H9 (cell line): Measurements from ENCODE around the gene CFDP1. TPM values are rescaled to one million over a fixed set of nuclear protein-coding genes. Genes with fewer than 3 reads are reported as not detected.

Experiments used
- DNase-seq: peaks from one replicate; pipeline ENCODE4 v3.0.0-alpha.2; 2017
- H2AFZ ChIP-seq: one replicate; pipeline ENCODE4 v1.6.1; 2013; ENCODE audit warnings: mild to moderate bottlenecking, low read length, control low read depth, moderate library complexity
- H2AK5ac ChIP-seq: 2 replicates; pipeline ENCODE4 v1.6.1; 2013; ENCODE audit warnings: low read length, control low read depth, mixed read lengths; ENCODE audit not compliant: insufficient read length
- H2BK120ac ChIP-seq: one replicate; pipeline ENCODE4 v1.6.1; 2013; ENCODE audit warnings: low read depth, mild to moderate bottlenecking, low read length, control low read depth, inconsistent platforms; ENCODE audit not compliant: poor library complexity, severe bottlenecking
- H2BK12ac ChIP-seq: 2 replicates; pipeline ENCODE4 v1.6.1; 2013; ENCODE audit warnings: low read length, control low read depth, mixed read lengths, low read depth; ENCODE audit not compliant: insufficient read length
- H2BK15ac ChIP-seq: 2 replicates; pipeline ENCODE4 v1.6.1; 2013; ENCODE audit warnings: low read depth, low read length, control low read depth
- H2BK20ac ChIP-seq: one replicate; pipeline ENCODE4 v1.6.1; 2013; ENCODE audit warnings: low read depth, mild to moderate bottlenecking, low read length, control low read depth, inconsistent platforms; ENCODE audit not compliant: poor library complexity, severe bottlenecking
- H2BK5ac ChIP-seq: 2 replicates; pipeline ENCODE4 v1.6.1; 2013; ENCODE audit warnings: low read length, control low read depth, mixed read lengths; ENCODE audit not compliant: insufficient read length
- H3K14ac ChIP-seq: 2 replicates; pipeline ENCODE4 v1.6.1; 2013; ENCODE audit warnings: low read length, control low read depth; ENCODE audit not compliant: insufficient read depth
- H3K18ac ChIP-seq: 2 replicates; pipeline ENCODE4 v1.6.1; 2013; ENCODE audit warnings: low read depth, mild to moderate bottlenecking, mixed read lengths, low read length, control low read depth; ENCODE audit not compliant: insufficient read length
- H3K23ac ChIP-seq: 2 replicates; pipeline ENCODE4 v1.6.1; 2013; ENCODE audit warnings: low read length, control low read depth, mixed read lengths, low read depth; ENCODE audit not compliant: insufficient read length
- H3K23me2 ChIP-seq: 2 replicates; pipeline ENCODE4 v1.6.1; 2013; ENCODE audit warnings: low read depth, mild to moderate bottlenecking, mixed read lengths, low read length, control low read depth; ENCODE audit not compliant: insufficient read length, poor library complexity, severe bottlenecking
- H3K27ac ChIP-seq: 2 replicates; pipeline ENCODE4 v1.5.1; 2013; ENCODE audit warnings: low read length, control low read depth, mixed read lengths, low read depth; ENCODE audit not compliant: insufficient read length
- H3K27me3 ChIP-seq: 2 replicates; pipeline ENCODE4 v1.6.1; 2013; ENCODE audit warnings: low read length, control low read depth, inconsistent platforms; ENCODE audit not compliant: insufficient read depth
- H3K4ac ChIP-seq: 2 replicates; pipeline ENCODE4 v1.6.1; 2013; ENCODE audit warnings: low read depth, mild to moderate bottlenecking, control low read depth, inconsistent platforms, low read length, moderate library complexity
- H3K4me1 ChIP-seq: 2 replicates; pipeline ENCODE4 v1.6.1; 2013; ENCODE audit warnings: low read length, control low read depth, inconsistent platforms; ENCODE audit not compliant: insufficient read depth
- H3K4me2 ChIP-seq: 2 replicates; pipeline ENCODE4 v1.6.1; 2013; ENCODE audit warnings: low read length, control low read depth, mixed read lengths; ENCODE audit not compliant: insufficient read length, insufficient read depth
- H3K56ac ChIP-seq: 2 replicates; pipeline ENCODE4 v1.6.1; 2013; ENCODE audit warnings: low read depth, mild to moderate bottlenecking, mixed read lengths, low read length, control low read depth; ENCODE audit not compliant: insufficient read length
- H3K79me1 ChIP-seq: 2 replicates; pipeline ENCODE4 v1.6.1; 2013; ENCODE audit warnings: low read depth, mild to moderate bottlenecking, moderate library complexity, low read length, control low read depth, inconsistent platforms; ENCODE audit not compliant: insufficient read depth, poor library complexity, severe bottlenecking
- H3K79me2 ChIP-seq: 2 replicates; pipeline ENCODE4 v1.6.1; 2013; ENCODE audit warnings: low read length, control low read depth, inconsistent platforms; ENCODE audit not compliant: insufficient read depth
- H3K9ac ChIP-seq: 2 replicates; pipeline ENCODE4 v1.6.1; 2013; ENCODE audit warnings: low read length, control low read depth, mixed read lengths; ENCODE audit not compliant: insufficient read length; ENCODE audit errors: extremely low read depth
- H3K9me3 ChIP-seq: one replicate; pipeline ENCODE4 v1.6.1; 2013; ENCODE audit warnings: low read depth, low read length, inconsistent platforms; ENCODE audit not compliant: control insufficient read depth
- H3T11ph ChIP-seq: one replicate; pipeline ENCODE4 v1.6.1; 2013; ENCODE audit warnings: mild to moderate bottlenecking, low read length, control low read depth, inconsistent platforms
- H4K20me1 ChIP-seq: one replicate; pipeline ENCODE4 v1.6.1; 2013; ENCODE audit not compliant: control insufficient read depth, insufficient read length, insufficient read depth
- H4K5ac ChIP-seq: 2 replicates; pipeline ENCODE4 v1.6.1; 2013; ENCODE audit warnings: low read depth, mild to moderate bottlenecking, mixed read lengths, low read length, control low read depth; ENCODE audit not compliant: insufficient read length
- H4K8ac ChIP-seq: replicated peaks from 2 replicates; pipeline ENCODE4 v1.6.1; 2013; ENCODE audit warnings: low read length, control low read depth, mixed read lengths, low read depth; ENCODE audit not compliant: insufficient read length
- H4K91ac ChIP-seq: 2 replicates; pipeline ENCODE4 v1.6.1; 2013; ENCODE audit warnings: low read depth, mild to moderate bottlenecking, moderate library complexity, mixed read lengths, low read length, control low read depth; ENCODE audit not compliant: insufficient read length
- H3K27ac Mint-ChIP-seq, 3 experiments: 2 replicates in 2 of 3; 3 replicates in 1 of 3; pipeline ENCODE4 v1.8.0; 2020 to 2021; ENCODE audit warnings: mixed read lengths in 3 of 3, mild to moderate bottlenecking in 1 of 3, moderate library complexity in 1 of 3
- H3K27me3 Mint-ChIP-seq: 2 replicates; pipeline ENCODE4 v1.8.0; 2021; ENCODE audit warnings: low read depth, mild to moderate bottlenecking, moderate library complexity, mixed read lengths
- H3K36me3 Mint-ChIP-seq, 3 experiments: 2 replicates in 2 of 3; 3 replicates in 1 of 3; pipeline ENCODE4 v1.8.0; 2020 to 2021; ENCODE audit warnings: low read depth in 3 of 3, mixed read lengths in 3 of 3; ENCODE audit not compliant: insufficient read depth in 1 of 3
- H3K4me1 Mint-ChIP-seq, 2 experiments: 2 replicates each; pipeline ENCODE4 v1.8.0; 2020; ENCODE audit warnings: mixed read lengths in 2 of 2
- H3K4me3 Mint-ChIP-seq, 2 experiments: 2 replicates in 1 of 2; 3 replicates in 1 of 2; pipeline ENCODE4 v1.8.0; 2020 to 2021; ENCODE audit warnings: mild to moderate bottlenecking in 2 of 2, mixed read lengths in 2 of 2, moderate library complexity in 1 of 2
- H3K9me3 Mint-ChIP-seq, 2 experiments: 2 replicates in 1 of 2; 3 replicates in 1 of 2; pipeline ENCODE4 v1.8.0; 2020; ENCODE audit warnings: mild to moderate bottlenecking in 2 of 2, mixed read lengths in 2 of 2, moderate library complexity in 1 of 2
- CTCF ChIP-seq: fragments of 200-600 bp; sonication (generic); conservative IDR thresholded peaks from 3 replicates; pipeline ENCODE4 v1.8.0; 2021; ENCODE audit warnings: antibody characterized with exemption, mild to moderate bottlenecking
- WGBS: extraction: QIAGEN DNeasy Blood & Tissue Kit; methylation state at CpG from one replicate; pipeline ENCODE4 v1.1.7; 2013; ENCODE audit warnings: missing lambda C conversion rate, low lambda C conversion rate, mixed read lengths; ENCODE audit not compliant: insufficient read length; ENCODE audit errors: extremely low coverage; 5-methylcytosine and 5-hydroxymethylcytosine counted together
- total RNA-seq: library from RNA; stranded (reverse); gene quantifications from 2 replicates; pipeline ENCODE4 v1.2.1, GENCODE V29; 2021

Gene CFDP1
- total RNA-seq, 1 experiment from 2014 or later = 89.2 TPM

- Histone ChIP-seq H4K8ac (no peak overlapping the region), H2BK12ac (no peak overlapping the region), H2BK15ac (no peak overlapping the region), H2BK120ac (no peak overlapping the region), H3K9me3 (no peaks in the 10 kb centered on the region), H3K23ac (no peak overlapping the region), H2BK5ac (no peak overlapping the region), H3K79me2 (no peaks in the 10 kb centered on the region), H4K91ac (no peak overlapping the region), H3T11ph (no peak overlapping the region), H3K27me3 (no peaks in the 10 kb centered on the region), H3K4ac (no peak overlapping the region), H2AFZ (no peak overlapping the region), H3K18ac (no peak overlapping the region), H3K27ac (no peak overlapping the region), H4K20me1 (no peaks in the 10 kb centered on the region), H3K4me1 (no peaks in the 10 kb centered on the region), H3K23me2 (no peaks in the 10 kb centered on the region), H3K14ac (no peak overlapping the region), H3K9ac (no peak overlapping the region), H2BK20ac (no peak overlapping the region), H3K79me1 (no peaks in the 10 kb centered on the region), H3K56ac (no peak overlapping the region), H2AK5ac (no peak overlapping the region), H4K5ac (no peak overlapping the region), H3K4me2 (no peak overlapping the region)
- no peaks in the 10 kb centered on the region for H3K9me3 Mint-ChIP-seq
- WGBS = no CpG with 5 or more reads among the region's 3 CpGs
- H3K4me3 Mint-ChIP-seq = no peak overlapping the region
- DNase-seq = no peak
- H3K4me1 Mint-ChIP-seq = peaks cover 4 to 11% of the 10 kb centered on the region in 2 experiments; a peak in 2 of 4 replicates
- no peaks in the 10 kb centered on the region for H3K27me3 Mint-ChIP-seq
- no peak for TF ChIP-seq CTCF
- H3K27ac Mint-ChIP-seq = peak overlapping the region in 1 of 3 experiments; percentile 70; a peak in 1 of 7 replicates
- peaks cover 6 to 27% (median 19%) of the 10 kb centered on the region in 3 experiments for H3K36me3 Mint-ChIP-seq
Measured at GRCh38 chr16:75308011-75308410, 125.3 kb downstream of the CFDP1 start.
